Naive thymus-derived CD4-positive, alpha-beta T cell (primary cell): ENCODE data around the gene FNDC3B. TPM values are rescaled to one million over a fixed set of nuclear protein-coding genes. Genes with fewer than 3 reads are reported as not detected.

Experiments
- ATAC-seq: fragments of 150-1000 bp; cut with Tn5 transposase; 2 replicates; pipeline ENCODE4 v1.10.0; 2021; ENCODE audit warnings: mild to moderate bottlenecking, moderate library complexity
- CTCF ChIA-PET: fragments of 350-600 bp; sonication (Branson Sonifier 250); formaldehyde crosslinking; loops from one replicate; lab custom pipeline; 2021; ENCODE audit warnings: antibody characterized with exemption; lab: Charles Lee
- POLR2A ChIA-PET: fragments of 350-600 bp; sonication (Branson Sonifier 250); formaldehyde crosslinking; loops from one replicate; lab custom pipeline; 2021; ENCODE audit warnings: antibody characterized with exemption, inconsistent platforms; lab: Charles Lee
- DNase-seq, 9 donors: peaks; one replicate each; pipeline versions ENCODE4 v3.0.0 to v3.0.0-alpha.2; 2020 to 2022; ENCODE audit warnings: mixed read lengths in 1 of 9
- H3K27ac ChIP-seq: one replicate; pipeline ENCODE4 v1.7.0; 2013; ENCODE audit warnings: mild to moderate bottlenecking, low read depth, low read length, moderate library complexity
- H3K27me3 ChIP-seq, 2 donors: one replicate each; pipeline ENCODE4 v1.7.0; 2013; ENCODE audit warnings: low read length in 2 of 2, mild to moderate bottlenecking in 2 of 2, moderate library complexity in 2 of 2; ENCODE audit not compliant: control insufficient read depth in 2 of 2, insufficient read depth in 2 of 2
- H3K36me3 ChIP-seq, 3 experiments: 1 replicate in 2 of 3; 2 replicates in 1 of 3; pipeline ENCODE4 v1.7.0; 2013; ENCODE audit warnings: low read length in 3 of 3, mild to moderate bottlenecking in 3 of 3, moderate library complexity in 1 of 3; ENCODE audit not compliant: insufficient read depth in 3 of 3, control insufficient read depth in 2 of 3
- H3K4me1 ChIP-seq, 2 donors: one replicate each; pipeline ENCODE4 v1.7.0; 2013; ENCODE audit warnings: low read length in 2 of 2, mild to moderate bottlenecking in 2 of 2, moderate library complexity in 1 of 2; ENCODE audit not compliant: control insufficient read depth in 2 of 2, insufficient read depth in 2 of 2
- H3K4me3 ChIP-seq: 2 replicates; pipeline ENCODE4 v1.7.0; 2013; ENCODE audit warnings: mild to moderate bottlenecking, low read length
- H3K9me3 ChIP-seq, 3 experiments: 1 replicate in 2 of 3; 2 replicates in 1 of 3; pipeline ENCODE4 v1.7.0; 2013; ENCODE audit warnings: low read length in 3 of 3; ENCODE audit not compliant: control insufficient read depth in 2 of 3
- H3K27ac Mint-ChIP-seq, 9 donors: one replicate each; pipeline ENCODE4 v1.8.0; 2020 to 2022; ENCODE audit warnings: mixed read lengths in 9 of 9, mild to moderate bottlenecking in 8 of 9, moderate library complexity in 5 of 9, inconsistent platforms in 2 of 9
- H3K27me3 Mint-ChIP-seq, 5 donors: one replicate each; pipeline ENCODE4 v1.8.0; 2021 to 2022; ENCODE audit warnings: mixed read lengths in 5 of 5, mild to moderate bottlenecking in 1 of 5
- H3K36me3 Mint-ChIP-seq, 5 donors: one replicate each; pipeline ENCODE4 v1.8.0; 2020 to 2022; ENCODE audit warnings: mixed read lengths in 5 of 5, mild to moderate bottlenecking in 3 of 5, inconsistent platforms in 1 of 5
- H3K4me1 Mint-ChIP-seq, 7 donors: one replicate each; pipeline ENCODE4 v1.8.0; 2020 to 2022; ENCODE audit warnings: mixed read lengths in 7 of 7, mild to moderate bottlenecking in 3 of 7, inconsistent platforms in 1 of 7
- H3K4me3 Mint-ChIP-seq, 10 donors: one replicate each; pipeline ENCODE4 v1.8.0; 2020 to 2022; ENCODE audit warnings: mild to moderate bottlenecking in 10 of 10, mixed read lengths in 10 of 10, moderate library complexity in 6 of 10, inconsistent platforms in 2 of 10
- H3K9me3 Mint-ChIP-seq, 11 donors: one replicate each; pipeline ENCODE4 v1.8.0; 2020 to 2022; ENCODE audit warnings: mixed read lengths in 11 of 11, mild to moderate bottlenecking in 4 of 11, inconsistent platforms in 1 of 11, moderate library complexity in 1 of 11
- intact Hi-C, 2 donors: fragments of 100-400 bp; cut with micrococcal nuclease; formaldehyde crosslinking; loops; one replicate each; pipeline ENCODE4 v1.15.1; 2023
- polyA plus RNA-seq, 2 donors: library from polyadenylated mRNA; unstranded; fragments of 300-500 nt; fragmentation: Illumina TruSeq; gene quantifications; one replicate each; pipeline ENCODE4 v1.2.3, GENCODE V29; 2021
- total RNA-seq, 6 experiments: library from RNA in 5 of 6; stranded (reverse) in 5 of 6; gene quantifications; 1 replicate in 5 of 6; 2 replicates in 1 of 6; pipeline ENCODE4 v1.2.3 and lab custom pipeline; 2021 to 2026

The FNDC3B gene
- total and polyA plus RNA-seq, 7 experiments from 2014 or later, result 8.6 to 78.6 (median 25.6) TPM

- H3K4me1 Mint-ChIP-seq, result peaks cover 4 to 31% (median 13%) of the 10 kb centered on the region in 7 donors
- H3K9me3 Mint-ChIP-seq, result peaks cover 6 to 26% (median 12%) of the 10 kb centered on the region in 11 donors
- Histone ChIP-seq H3K27me3 (no peaks in the 10 kb centered on the region), H3K27ac (no peak overlapping the region), H3K36me3 (no peaks in the 10 kb centered on the region), H3K4me1 (no peaks in the 10 kb centered on the region), H3K4me3 (no peak overlapping the region), H3K9me3 (peaks cover 0 to 14% (median 0%) of the 10 kb centered on the region in 3 experiments)
- CTCF ChIA-PET, result no interaction called here
- no peak for DNase-seq
- peak overlapping the region in 1 of 9 donors; percentile 67 for H3K27ac Mint-ChIP-seq
- H3K4me3 Mint-ChIP-seq, result no peak overlapping the region
- H3K36me3 Mint-ChIP-seq, result peaks cover 10 to 53% (median 30%) of the 10 kb centered on the region in 5 donors
- ATAC-seq, result peak; percentile 36
- intact Hi-C loops, result no loop called here
- H3K27me3 Mint-ChIP-seq, result no peaks in the 10 kb centered on the region
- POLR2A ChIA-PET, result no interaction called here
Measured at GRCh38 chr3:172208586-172209332, 169.4 kb downstream of the FNDC3B start.

DNA sequence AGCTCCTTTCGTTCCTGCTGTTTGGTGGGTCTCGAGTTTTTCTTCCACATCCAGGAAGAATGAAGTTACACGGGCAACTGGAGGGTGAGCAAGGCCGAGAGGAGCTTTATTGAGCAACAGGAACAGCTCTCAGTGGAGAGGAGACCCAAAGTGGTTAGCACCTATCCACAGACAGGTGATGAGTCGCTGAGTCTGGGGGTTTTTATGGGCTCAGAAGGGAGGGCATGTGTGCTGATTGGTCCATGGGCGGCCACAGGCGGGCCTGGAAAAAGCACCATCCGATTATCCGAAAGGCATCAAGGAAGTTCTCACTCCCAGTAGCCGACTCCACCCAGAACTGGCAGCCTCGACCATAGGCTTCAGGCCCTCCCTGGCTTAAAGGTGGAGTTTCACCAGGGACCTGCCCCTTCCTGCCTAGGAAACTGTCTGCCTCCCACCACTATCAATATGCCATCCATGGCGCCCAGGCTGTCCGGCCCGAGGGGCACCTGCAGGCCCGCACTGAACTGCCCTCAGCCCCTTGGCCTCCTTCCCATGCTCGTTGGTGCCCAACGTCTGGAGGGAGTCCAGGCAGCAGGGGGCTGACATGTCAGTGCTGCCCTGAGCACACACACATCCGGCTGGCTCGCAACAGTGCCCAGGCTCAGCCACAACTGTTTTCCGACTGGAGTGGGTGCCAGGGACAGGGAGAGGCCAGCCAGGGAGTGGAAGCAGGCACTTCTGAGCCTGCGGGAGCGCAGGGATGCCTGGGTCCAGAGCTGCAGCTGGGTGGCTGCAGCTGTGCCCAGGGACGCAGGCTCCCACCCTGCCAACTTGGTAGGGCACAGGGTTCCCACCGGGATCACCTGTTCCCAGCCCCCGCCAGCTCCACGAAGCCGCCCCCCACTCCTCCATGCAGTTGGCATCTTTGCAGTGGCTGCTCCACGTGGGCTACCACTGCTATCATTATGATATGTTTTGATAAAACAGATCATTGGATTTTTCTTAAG is 170.2 kb downstream of the FNDC3B start:
- Mint-ChIP-seq H3K27ac (peak overlapping the region in 1 of 9 donors; percentile 67), H3K27me3 (no peaks in the 10 kb centered on the region), H3K9me3 (peaks cover 2 to 18% (median 11%) of the 10 kb centered on the region in 11 donors), H3K36me3 (peaks cover 6 to 46% (median 23%) of the 10 kb centered on the region in 5 donors), H3K4me3 (no peak overlapping the region), H3K4me1 (peaks cover 5 to 35% (median 15%) of the 10 kb centered on the region in 7 donors)
- no peak overlapping the region for H3K27ac ChIP-seq
- no peak for DNase-seq
- peaks cover 0 to 14% (median 0%) of the 10 kb centered on the region in 3 experiments for H3K9me3 ChIP-seq
- intact Hi-C loops, result no loop called here
- H3K36me3 ChIP-seq, result no peaks in the 10 kb centered on the region
- ChIA-PET CTCF (no interaction called here), POLR2A (no interaction called here)
- no peaks in the 10 kb centered on the region for H3K27me3 ChIP-seq
- no peaks in the 10 kb centered on the region for H3K4me1 ChIP-seq
- H3K4me3 ChIP-seq, result no peak overlapping the region
- peak; percentile 14 for ATAC-seq

- Histone ChIP-seq H3K27ac (no peak overlapping the region), H3K9me3 (peaks cover 0 to 7% (median 0%) of the 10 kb centered on the region in 3 experiments), H3K36me3 (no peaks in the 10 kb centered on the region), H3K27me3 (no peaks in the 10 kb centered on the region), H3K4me1 (no peaks in the 10 kb centered on the region), H3K4me3 (no peak overlapping the region)
- DNase-seq, result no peak
- H3K27ac Mint-ChIP-seq, result no peak overlapping the region
- peaks cover 0 to 11% (median 6%) of the 10 kb centered on the region in 11 donors for H3K9me3 Mint-ChIP-seq
- peaks cover 5 to 37% (median 16%) of the 10 kb centered on the region in 7 donors for H3K4me1 Mint-ChIP-seq
- peaks cover 6 to 44% (median 20%) of the 10 kb centered on the region in 5 donors for H3K36me3 Mint-ChIP-seq
- POLR2A ChIA-PET, result no interaction called here
- ATAC-seq, result no peak
- intact Hi-C loops, result no loop called here
- no peaks in the 10 kb centered on the region for H3K27me3 Mint-ChIP-seq
- CTCF ChIA-PET, result no interaction called here
- no peak overlapping the region for H3K4me3 Mint-ChIP-seq
Measured at GRCh38 chr3:172210355-172210754, 171.0 kb downstream of the FNDC3B start.

DNA sequence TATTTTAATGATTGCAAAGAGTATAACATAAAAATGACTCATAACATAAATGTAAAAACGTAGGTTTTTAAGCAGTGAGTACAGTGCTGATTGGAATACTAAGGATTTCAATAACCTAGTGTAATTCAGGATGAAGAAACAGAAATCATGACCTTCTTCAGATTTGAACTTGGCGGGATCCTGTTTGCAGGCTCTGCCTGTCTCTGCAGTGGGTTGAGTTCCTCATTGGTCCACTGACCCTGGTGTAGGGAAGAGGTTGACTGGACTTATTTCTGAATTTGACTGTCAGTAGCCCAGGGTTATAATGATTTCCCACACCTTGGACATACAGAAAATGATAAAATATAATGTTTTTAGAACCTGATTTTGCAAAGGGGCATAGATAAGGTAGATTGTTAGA is 171.7 kb downstream of the FNDC3B start:
- intact Hi-C loops, result no loop called here
- CTCF ChIA-PET, result no interaction called here

GRCh38 chr3:172213200-172213599 is 173.8 kb downstream of the FNDC3B start:
- Mint-ChIP-seq H3K4me3 (no peak overlapping the region), H3K9me3 (peaks cover 0 to 9% (median 0%) of the 10 kb centered on the region in 11 donors), H3K36me3 (peaks cover 3 to 31% (median 9%) of the 10 kb centered on the region in 5 donors), H3K27ac (peak overlapping the region in 1 of 9 donors; percentile 24), H3K4me1 (peaks cover 5 to 40% (median 22%) of the 10 kb centered on the region in 7 donors), H3K27me3 (no peaks in the 10 kb centered on the region)
- Histone ChIP-seq H3K27me3 (no peaks in the 10 kb centered on the region), H3K27ac (no peak overlapping the region), H3K9me3 (no peaks in the 10 kb centered on the region), H3K4me3 (no peak overlapping the region), H3K4me1 (no peaks in the 10 kb centered on the region), H3K36me3 (no peaks in the 10 kb centered on the region)
- no peak for ATAC-seq
- intact Hi-C loops, result no loop called here
- no peak for DNase-seq
- ChIA-PET POLR2A (no interaction called here), CTCF (no interaction called here)

More for the DNA sequence above, 171.7 kb downstream of the FNDC3B start:
- Histone ChIP-seq H3K36me3 (no peaks in the 10 kb centered on the region), H3K27ac (no peak overlapping the region), H3K9me3 (peaks cover 0 to under 1% (median 0%) of the 10 kb centered on the region in 3 experiments), H3K4me3 (no peak overlapping the region), H3K27me3 (no peaks in the 10 kb centered on the region), H3K4me1 (no peaks in the 10 kb centered on the region)
- H3K36me3 Mint-ChIP-seq, result peaks cover 4 to 36% (median 12%) of the 10 kb centered on the region in 5 donors
- peaks cover 5 to 37% (median 16%) of the 10 kb centered on the region in 7 donors for H3K4me1 Mint-ChIP-seq
- DNase-seq (no peak), ATAC-seq (no peak)
- peaks cover 0 to 9% (median 1%) of the 10 kb centered on the region in 11 donors for H3K9me3 Mint-ChIP-seq
- POLR2A ChIA-PET, result no interaction called here
- H3K4me3 Mint-ChIP-seq, result no peak overlapping the region
- no peaks in the 10 kb centered on the region for H3K27me3 Mint-ChIP-seq
- no peak overlapping the region for H3K27ac Mint-ChIP-seq

DNA sequence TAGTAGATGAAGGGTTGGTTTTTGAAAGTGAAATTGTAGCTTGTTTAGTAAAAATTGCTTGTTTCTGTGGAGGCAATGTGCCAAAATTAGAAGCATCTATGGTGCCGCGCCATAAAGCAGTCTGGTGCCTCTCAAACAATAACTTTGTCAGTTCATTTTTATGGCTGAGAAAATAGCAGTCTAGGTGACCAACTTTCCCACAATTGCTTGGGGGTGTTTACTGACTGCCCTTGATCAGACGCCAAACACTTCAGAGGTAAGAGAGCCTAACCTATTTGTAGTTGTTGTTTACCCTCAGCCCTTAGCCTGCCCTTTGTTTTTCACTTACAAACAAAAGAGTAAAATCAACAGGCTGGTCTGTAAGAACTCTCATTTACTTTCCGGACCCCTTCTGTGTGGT is 174.5 kb downstream of the FNDC3B start:
- Histone ChIP-seq H3K27ac (no peak overlapping the region), H3K36me3 (no peaks in the 10 kb centered on the region), H3K4me3 (no peak overlapping the region), H3K9me3 (no peaks in the 10 kb centered on the region), H3K4me1 (no peaks in the 10 kb centered on the region), H3K27me3 (no peaks in the 10 kb centered on the region)
- Mint-ChIP-seq H3K4me1 (peaks cover 10 to 47% (median 29%) of the 10 kb centered on the region in 7 donors), H3K9me3 (peaks cover 0 to 9% (median 0%) of the 10 kb centered on the region in 11 donors), H3K4me3 (no peak overlapping the region), H3K27ac (no peak overlapping the region), H3K27me3 (no peaks in the 10 kb centered on the region), H3K36me3 (peaks cover 3 to 29% (median 9%) of the 10 kb centered on the region in 5 donors)
- ChIA-PET CTCF (no interaction called here), POLR2A (no interaction called here)
- intact Hi-C loops, result no loop called here
- ATAC-seq (no peak), DNase-seq (no peak)
